Measurements from ENCODE around the gene MED12. TPM values are rescaled to one million over a fixed set of nuclear protein-coding genes. Genes with fewer than 3 reads are reported as not detected.

Gene MED12
- total RNA-seq, 4 donors from 2014 or later: 26.5 to 41.4 (median 40.0) TPM

DNA sequence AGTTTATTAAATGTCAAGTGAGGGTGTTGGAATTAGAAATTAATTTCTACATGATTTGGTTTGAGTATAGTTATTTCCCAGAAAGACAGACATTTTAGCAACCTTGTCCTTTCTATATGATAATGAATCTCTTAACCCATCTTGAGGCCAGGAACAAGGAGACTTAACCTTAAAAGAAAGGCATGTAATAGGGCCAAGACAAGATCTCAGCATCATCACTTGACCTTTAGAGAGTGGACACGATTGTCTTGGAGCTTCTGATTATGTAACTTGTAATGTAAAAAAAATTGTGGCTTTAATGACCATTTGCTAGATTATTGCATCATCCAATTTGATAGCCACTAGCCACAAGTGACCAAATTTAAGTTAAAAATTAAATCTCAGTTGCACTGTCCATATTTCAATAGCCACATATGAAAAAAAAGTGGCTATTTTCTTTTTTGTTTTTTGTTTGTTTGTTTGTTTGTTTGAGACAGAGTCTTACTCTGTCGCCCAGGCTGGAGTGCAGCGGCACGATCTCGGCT lies 36.2 kb upstream of the MED12 start:
- in situ Hi-C loops (cut with MboI; ENCODE audit: low pct_ligation_motif_present in 1 of 4, low pct_unique_long_range_greater_than_20kb in 1 of 4, low sequenced_read_pairs in 3 of 4): loop anchor here in 1 of 4 donors (25.0 kb wide), 1 partner anchor 105 kb away; no protein-coding TSS in a partner anchor
- Histone ChIP-seq H3K9me3 (no peaks in the 10 kb centered on the region), H3K4me1 (no peaks in the 10 kb centered on the region), H3K27ac (no peak overlapping the region), H3K36me3 (no peaks in the 10 kb centered on the region), H3K27me3 (no peaks in the 10 kb centered on the region), H3K4me3 (no peak overlapping the region)
- intact Hi-C loops (cut with DNase I; ENCODE audit: low total_unique reads): no loop called here
- DNase-seq: no peak
- no peak for TF ChIP-seq POLR2A (IDR thresholded peaks at IDR 0.05)
- TF ChIP-seq, protein P1, sequence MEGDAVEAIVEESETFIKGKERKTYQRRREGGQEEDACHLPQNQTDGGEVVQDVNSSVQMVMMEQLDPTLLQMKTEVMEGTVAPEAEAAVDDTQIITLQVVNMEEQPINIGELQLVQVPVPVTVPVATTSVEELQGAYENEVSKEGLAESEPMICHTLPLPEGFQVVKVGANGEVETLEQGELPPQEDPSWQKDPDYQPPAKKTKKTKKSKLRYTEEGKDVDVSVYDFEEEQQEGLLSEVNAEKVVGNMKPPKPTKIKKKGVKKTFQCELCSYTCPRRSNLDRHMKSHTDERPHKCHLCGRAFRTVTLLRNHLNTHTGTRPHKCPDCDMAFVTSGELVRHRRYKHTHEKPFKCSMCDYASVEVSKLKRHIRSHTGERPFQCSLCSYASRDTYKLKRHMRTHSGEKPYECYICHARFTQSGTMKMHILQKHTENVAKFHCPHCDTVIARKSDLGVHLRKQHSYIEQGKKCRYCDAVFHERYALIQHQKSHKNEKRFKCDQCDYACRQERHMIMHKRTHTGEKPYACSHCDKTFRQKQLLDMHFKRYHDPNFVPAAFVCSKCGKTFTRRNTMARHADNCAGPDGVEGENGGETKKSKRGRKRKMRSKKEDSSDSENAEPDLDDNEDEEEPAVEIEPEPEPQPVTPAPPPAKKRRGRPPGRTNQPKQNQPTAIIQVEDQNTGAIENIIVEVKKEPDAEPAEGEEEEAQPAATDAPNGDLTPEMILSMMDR (IDR thresholded peaks at IDR 0.05): no peak
- TF ChIP-seq POLR2AphosphoS5 (IDR thresholded peaks at IDR 0.05): no peak
- no peak for TF ChIP-seq EP300 (IDR thresholded peaks at IDR 0.05; ENCODE audit: low read depth)
- 80% methylated on average over 5 of the region's 5 CpGs; no CpG with 5 or more reads in 1 of the 2 donors for WGBS, 2 donors (ENCODE audit: low coverage in 1 of 2)

DNA sequence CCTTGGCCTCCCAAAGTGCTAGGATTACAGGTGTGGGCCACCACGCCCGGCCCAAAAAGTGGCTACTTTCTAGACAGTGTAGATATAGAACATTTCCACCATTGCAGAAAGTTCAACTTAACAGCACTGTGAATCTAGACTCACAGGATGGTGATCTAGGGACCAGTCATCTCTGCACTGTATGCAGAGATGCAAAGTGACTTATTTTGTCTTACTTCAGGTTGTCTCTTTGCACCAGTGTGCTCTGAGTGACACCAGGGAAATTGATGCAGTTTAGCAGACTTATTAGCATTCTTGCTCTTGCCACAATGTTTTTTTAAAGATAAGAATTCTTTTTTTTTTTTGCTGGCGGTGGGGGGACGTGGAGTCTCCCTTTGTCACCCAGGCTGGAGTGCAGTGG lies 35.6 kb upstream of the MED12 start:
- intact Hi-C loops (cut with DNase I; ENCODE audit: low total_unique reads): no loop called here
- Histone ChIP-seq H3K4me3 (no peak overlapping the region), H3K27ac (no peak overlapping the region), H3K27me3 (no peaks in the 10 kb centered on the region), H3K4me1 (no peaks in the 10 kb centered on the region), H3K9me3 (no peaks in the 10 kb centered on the region), H3K36me3 (no peaks in the 10 kb centered on the region)
- in situ Hi-C loops (cut with MboI; ENCODE audit: low pct_ligation_motif_present in 1 of 4, low pct_unique_long_range_greater_than_20kb in 1 of 4, low sequenced_read_pairs in 3 of 4): loop anchor here in 1 of 4 donors (25.0 kb wide), 1 partner anchor 104 kb away; no protein-coding TSS in a partner anchor
- no peak for DNase-seq
- 60 to 88% methylated on average over 1 to 4 of the region's 4 CpGs for WGBS, 2 donors (ENCODE audit: low coverage in 1 of 2)
- TF ChIP-seq, protein P1 (IDR thresholded peaks at IDR 0.05): no peak
- TF ChIP-seq EP300 (IDR thresholded peaks at IDR 0.05; ENCODE audit: low read depth) (no peak), POLR2A (IDR thresholded peaks at IDR 0.05) (no peak), POLR2AphosphoS5 (IDR thresholded peaks at IDR 0.05) (no peak)

DNA sequence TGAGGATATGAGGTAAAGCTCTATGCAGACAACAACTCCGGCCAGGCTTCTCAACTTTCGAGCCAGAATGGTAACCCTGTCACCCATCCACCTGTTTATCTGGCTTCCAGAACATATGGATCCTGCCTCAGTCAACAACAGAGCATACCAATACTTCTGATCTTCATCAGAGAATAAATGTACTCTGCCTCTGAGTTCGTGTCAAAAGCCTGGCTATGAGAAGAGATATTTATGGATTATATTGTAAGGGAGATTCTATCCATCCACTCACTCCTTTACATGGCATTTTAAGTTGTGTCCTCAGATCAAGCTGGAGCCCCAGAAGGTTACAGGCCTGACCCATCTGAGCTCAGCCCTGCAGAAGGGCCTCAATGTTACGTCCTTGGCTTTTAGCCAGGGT lies 32.5 kb upstream of the MED12 start:
- intact Hi-C loops (cut with DNase I; ENCODE audit: low total_unique reads) (no loop called here), in situ Hi-C loops (cut with MboI; ENCODE audit: low pct_ligation_motif_present in 1 of 4, low pct_unique_long_range_greater_than_20kb in 1 of 4, low sequenced_read_pairs in 3 of 4) (loop anchor here in 1 of 4 donors (25.0 kb wide), 1 partner anchor 101 kb away; no protein-coding TSS in a partner anchor)
- H3K27me3 ChIP-seq: no peaks in the 10 kb centered on the region
- H3K4me1 ChIP-seq: no peaks in the 10 kb centered on the region
- no peak overlapping the region for H3K4me3 ChIP-seq
- H3K27ac ChIP-seq: no peak overlapping the region
- WGBS, 2 donors (ENCODE audit: low coverage in 1 of 2): 35 to 57% methylated on average over 1 to 4 of the region's 4 CpGs
- H3K9me3 ChIP-seq: no peaks in the 10 kb centered on the region
- TF ChIP-seq, protein P1 (IDR thresholded peaks at IDR 0.05): no peak
- no peak for TF ChIP-seq POLR2AphosphoS5 (IDR thresholded peaks at IDR 0.05)
- TF ChIP-seq POLR2A (IDR thresholded peaks at IDR 0.05): no peak
- TF ChIP-seq EP300 (IDR thresholded peaks at IDR 0.05; ENCODE audit: low read depth): no peak
- DNase-seq: no peak
- no peaks in the 10 kb centered on the region for H3K36me3 ChIP-seq

- intact Hi-C loops (cut with DNase I; ENCODE audit: low total_unique reads): no loop called here
- no peak for TF ChIP-seq POLR2AphosphoS5 (IDR thresholded peaks at IDR 0.05)
- TF ChIP-seq, protein P1 (IDR thresholded peaks at IDR 0.05): no peak
- TF ChIP-seq POLR2A (IDR thresholded peaks at IDR 0.05): no peak
- no peak for TF ChIP-seq EP300 (IDR thresholded peaks at IDR 0.05; ENCODE audit: low read depth)
- Histone ChIP-seq H3K4me3 (no peak overlapping the region), H3K27me3 (no peaks in the 10 kb centered on the region), H3K4me1 (peaks cover 0 to 7% (median 2%) of the 10 kb centered on the region in 4 donors), H3K27ac (no peak overlapping the region), H3K36me3 (no peaks in the 10 kb centered on the region), H3K9me3 (no peaks in the 10 kb centered on the region)
- in situ Hi-C loops (cut with MboI; ENCODE audit: low pct_ligation_motif_present in 1 of 4, low pct_unique_long_range_greater_than_20kb in 1 of 4, low sequenced_read_pairs in 3 of 4): loop anchor here in 1 of 4 donors (25.0 kb wide), 1 partner anchor 96 kb away; no protein-coding TSS in a partner anchor
- 76 to 83% methylated on average over 3 to 5 of the region's 5 CpGs for WGBS, 2 donors (ENCODE audit: low coverage in 1 of 2)
- no peak for DNase-seq
These were observed 27.1 kb upstream of the MED12 start for GRCh38 chrX:71091263-71091662.
